ENCODE results near the gene CYP27A1.

CYP27A1 gene

GRCh38 chr2:218812096-218812815, 30.3 kb downstream of the CYP27A1 start:
- no peak for DNase-seq

DNA sequence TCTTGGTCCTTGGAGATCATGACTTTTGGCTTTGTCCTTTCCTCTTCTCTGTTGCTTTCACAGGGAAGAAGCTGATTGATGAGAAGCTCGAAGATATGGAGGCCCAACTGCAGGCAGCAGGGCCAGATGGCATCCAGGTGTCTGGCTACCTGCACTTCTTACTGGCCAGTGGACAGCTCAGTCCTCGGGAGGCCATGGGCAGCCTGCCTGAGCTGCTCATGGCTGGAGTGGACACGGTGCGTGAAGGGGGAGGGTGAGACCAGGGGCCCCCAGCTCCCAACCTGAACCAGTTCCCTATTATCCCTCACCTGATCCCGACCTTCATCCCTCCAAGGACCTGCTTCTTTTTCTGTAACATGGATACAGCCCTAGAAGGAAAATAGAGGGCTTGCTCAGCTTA, 30.9 kb downstream of the CYP27A1 start:
- DNase-seq = no peak

GRCh38 chr2:218813771-218814460, 32.0 kb downstream of the CYP27A1 start:
- no peak for DNase-seq

DNA sequence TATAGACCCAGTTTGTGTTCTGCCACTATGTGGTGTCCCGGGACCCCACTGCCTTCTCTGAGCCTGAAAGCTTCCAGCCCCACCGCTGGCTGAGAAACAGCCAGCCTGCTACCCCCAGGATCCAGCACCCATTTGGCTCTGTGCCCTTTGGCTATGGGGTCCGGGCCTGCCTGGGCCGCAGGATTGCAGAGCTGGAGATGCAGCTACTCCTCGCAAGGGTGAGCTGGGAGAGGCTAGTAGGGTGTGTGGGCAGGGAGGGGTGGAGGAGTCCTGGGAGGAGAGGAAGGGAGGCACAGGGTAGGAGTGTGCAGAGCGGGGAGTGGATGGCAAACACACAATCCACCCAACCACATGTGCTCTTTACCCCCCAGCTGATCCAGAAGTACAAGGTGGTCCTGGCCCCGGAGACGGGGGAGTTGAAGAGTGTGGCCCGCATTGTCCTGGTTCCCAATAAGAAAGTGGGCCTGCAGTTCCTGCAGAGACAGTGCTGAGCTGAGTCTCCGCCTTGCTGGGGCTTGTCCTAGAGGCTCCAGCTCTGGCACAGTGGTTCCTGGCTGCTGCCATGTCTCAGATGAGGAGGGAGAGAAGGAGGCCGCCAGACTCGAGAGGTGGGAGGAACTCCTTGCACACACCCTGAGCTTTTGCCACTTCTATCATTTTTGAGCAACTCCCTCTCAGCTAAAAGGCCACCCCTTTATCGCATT, 32.7 kb downstream of the CYP27A1 start:
- no peak for DNase-seq

DNA sequence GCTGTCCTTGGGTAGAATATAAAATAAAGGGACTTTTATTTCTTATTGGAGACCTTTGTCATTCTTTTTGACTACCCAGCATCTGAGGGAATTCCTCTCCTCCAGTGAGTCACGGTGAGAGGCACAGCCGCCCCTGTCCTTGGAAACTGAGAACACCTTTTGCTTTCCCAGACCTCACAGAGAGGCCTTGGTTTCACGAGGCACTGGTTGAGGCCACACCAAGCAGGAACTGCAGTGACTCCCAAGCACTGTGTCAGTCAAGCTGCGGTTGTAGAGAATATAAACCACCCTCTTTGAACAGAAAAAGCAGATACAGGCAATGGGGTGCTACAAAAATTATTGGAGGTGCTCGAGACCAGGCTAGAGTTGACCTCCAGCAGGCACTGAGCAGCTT, 33.3 kb downstream of the CYP27A1 start:
- DNase-seq = no peak

- DNase-seq = no peak
Measured at GRCh38 chr2:218815649-218816048, 33.7 kb downstream of the CYP27A1 start.

- DNase-seq = no peak
Measured at GRCh38 chr2:218816561-218817011, 34.6 kb downstream of the CYP27A1 start.

DNA sequence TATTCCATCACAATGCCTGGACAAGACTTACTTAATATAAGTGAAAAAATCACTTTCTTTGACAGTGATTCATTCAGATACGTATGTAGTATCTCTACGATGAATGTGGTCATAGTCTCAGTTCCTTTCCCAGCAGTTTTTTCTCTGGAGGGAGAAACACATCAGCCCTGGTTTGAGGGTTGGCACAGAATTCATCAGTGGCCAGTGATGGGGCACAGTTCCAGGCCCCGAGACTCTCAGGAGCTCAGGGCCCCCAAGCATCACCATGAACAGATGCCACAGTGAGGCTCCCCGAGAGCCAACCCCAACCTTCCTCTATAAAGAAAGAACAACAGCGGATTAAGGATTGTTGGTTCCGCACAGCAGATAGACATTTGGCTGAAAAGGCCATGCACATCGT, 37.1 kb downstream of the CYP27A1 start:
- no peak for DNase-seq

- no peak for DNase-seq
Measured at GRCh38 chr2:218820746-218821369, 38.9 kb downstream of the CYP27A1 start.

- no peak for DNase-seq
Measured at GRCh38 chr2:218821605-218822211, 39.8 kb downstream of the CYP27A1 start.

DNA sequence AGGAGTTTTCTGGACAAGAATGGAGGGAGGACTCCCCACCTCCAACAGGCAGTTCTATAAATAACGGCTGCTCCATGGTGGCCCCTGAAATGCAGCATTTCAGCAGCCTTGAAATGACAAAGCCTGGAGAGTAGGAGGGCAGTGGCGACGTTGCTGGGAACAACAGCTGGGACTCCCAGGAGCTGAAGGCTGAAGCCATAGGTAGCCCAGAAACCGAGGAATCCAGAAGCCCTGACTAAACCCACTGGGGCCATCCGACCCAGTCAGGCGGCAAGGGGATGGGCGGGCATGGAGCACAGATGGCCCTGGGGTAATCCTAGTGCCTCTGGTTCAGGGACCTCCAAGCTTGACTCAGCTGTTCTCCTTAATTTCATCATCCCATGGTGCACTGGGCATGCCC, 40.7 kb downstream of the CYP27A1 start:
- no peak for DNase-seq

GRCh38 chr2:218823196-218823855, 41.4 kb downstream of the CYP27A1 start:
- DNase-seq = no peak

DNA sequence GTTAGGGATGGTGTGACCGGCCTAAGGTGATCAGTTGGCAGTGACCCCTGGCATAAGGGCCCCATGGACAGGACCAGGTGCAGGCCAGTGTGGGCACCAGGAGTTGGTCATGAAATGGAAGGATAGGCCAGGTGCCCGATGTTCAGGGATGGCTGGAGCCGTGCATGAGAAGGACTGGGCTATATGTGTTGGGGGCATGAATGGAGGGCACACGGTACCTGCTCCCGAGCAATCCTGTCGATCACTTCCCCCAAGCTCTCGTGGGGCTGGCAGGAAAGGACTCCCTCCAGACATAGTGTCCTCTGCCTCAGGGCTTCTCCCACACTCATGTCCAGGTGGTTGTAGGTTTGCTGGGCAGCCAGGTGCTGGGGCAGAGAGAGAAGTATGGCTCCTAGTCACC, 42.1 kb downstream of the CYP27A1 start:
- no peak for DNase-seq

- DNase-seq = no peak
Measured at GRCh38 chr2:218826791-218827190, 44.8 kb downstream of the CYP27A1 start.

DNA sequence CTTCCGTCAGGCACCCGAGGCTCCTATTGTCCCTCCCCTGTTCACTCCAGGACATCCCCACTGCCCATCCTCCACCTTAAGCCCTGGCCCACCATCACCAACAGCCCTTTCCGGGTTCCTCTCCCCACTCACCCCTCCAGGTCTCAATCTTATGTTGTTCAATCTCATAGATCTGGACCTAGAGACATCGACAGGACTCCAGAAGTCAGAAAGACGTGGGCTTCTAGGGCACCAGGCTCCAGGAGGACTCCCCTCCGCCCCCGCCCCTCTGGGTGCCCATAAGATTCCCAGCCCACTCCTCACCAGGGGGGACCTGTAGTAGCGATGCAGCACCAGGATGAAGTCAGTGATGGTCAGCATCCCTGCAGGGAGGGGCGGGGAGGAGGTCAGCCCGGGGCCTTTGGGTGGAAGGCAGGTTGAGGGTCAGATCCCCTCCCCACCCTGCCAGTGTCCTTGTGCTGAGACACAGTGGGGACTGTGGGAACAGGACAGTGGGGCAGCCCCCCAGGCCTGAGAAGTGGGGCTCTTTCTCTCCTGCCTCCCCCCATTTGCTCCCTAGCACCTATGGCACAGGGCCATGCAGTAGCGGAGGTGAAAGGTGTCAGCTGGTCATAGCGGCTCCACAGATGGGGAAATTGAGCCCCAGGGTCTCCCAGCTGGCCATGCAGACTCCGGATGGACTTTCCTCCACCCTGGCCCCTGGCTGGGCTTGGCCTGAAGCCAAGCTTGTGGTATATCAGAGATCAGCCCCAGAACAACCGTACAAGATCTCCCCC, 45.9 kb downstream of the CYP27A1 start:
- DNase-seq = no peak

- no peak for DNase-seq
Measured at GRCh38 chr2:218828477-218828778, 46.5 kb downstream of the CYP27A1 start.

- DNase-seq = no peak
Measured at GRCh38 chr2:218829868-218830451, 48.0 kb downstream of the CYP27A1 start.

DNA sequence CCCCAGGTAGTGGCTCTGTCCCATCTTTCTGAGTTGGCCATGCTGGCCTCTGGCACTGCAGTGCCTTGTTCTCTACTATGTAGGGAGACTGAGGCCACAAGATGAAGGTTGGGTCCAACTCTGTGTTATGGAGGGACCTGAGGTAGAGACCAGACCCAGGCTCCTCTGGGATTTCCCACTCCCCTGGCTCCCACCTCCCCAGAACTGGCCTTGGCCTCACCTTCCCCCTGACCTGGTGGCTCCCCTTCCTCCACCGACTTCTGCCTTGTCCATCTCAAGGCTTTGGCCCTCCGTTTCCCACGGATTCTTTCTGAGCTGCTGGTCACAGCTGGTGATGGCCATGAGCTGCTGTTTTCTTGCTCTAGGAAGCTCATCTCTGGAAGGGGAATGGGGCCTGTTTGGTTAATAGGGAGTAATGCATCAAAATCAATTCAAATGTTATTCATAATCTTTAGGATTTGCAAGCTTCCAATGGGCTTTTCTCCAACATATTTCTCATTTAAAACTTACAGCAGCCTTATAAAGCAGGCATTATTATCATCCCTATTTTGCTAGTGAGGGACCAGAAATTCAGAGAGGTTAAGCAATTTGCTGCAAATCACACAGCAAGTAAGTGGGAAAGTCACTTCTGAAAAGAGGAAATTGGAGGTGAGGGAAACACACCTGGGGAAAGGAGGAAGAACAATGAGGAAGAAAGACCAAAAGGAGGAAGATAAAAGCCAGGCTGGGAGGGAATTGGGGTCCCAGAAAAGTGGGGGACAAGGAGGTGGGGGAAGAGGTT, 48.8 kb downstream of the CYP27A1 start:
- no peak for DNase-seq

- DNase-seq = no peak
Measured at GRCh38 chr2:218831378-218831990, 49.5 kb downstream of the CYP27A1 start, which contains the start of gene PRKAG3. TSS of gene PRKAG3 (minus strand) at chr2:218831803.

GRCh38 chr2:218832081-218832480, 50.1 kb downstream of the CYP27A1 start:
- no peak for DNase-seq

Measured in GF-D8 (cell line).